ENCODE measurements around the gene CLRN2.
"Not testable (repeated sequence)": the region's sequence is repeated elsewhere in the genome, so short reads cannot be mapped to it uniquely, and the experiment has no call there.

GRCh38 chr4:17575177-17575576 lies 60.2 kb downstream of the CLRN2 start:
- not testable (repeated sequence) for TF ChIP-seq EZH2, CTCF, EZH2phosphoT487 (IDR thresholded peaks at IDR 0.05)

All from neural progenitor cell (in vitro differentiated cells).